GM21529 (cell line): ENCODE results near the gene CEP44.
"Not testable (repeated sequence)": the region's sequence is repeated elsewhere in the genome, so short reads cannot be mapped to it uniquely, and the experiment has no call there.

ENCODE experiments used
- ATAC-seq: cut with Tn5 transposase; IDR thresholded peaks from one replicate; pipeline ENCODE4 v1.9.1; 2021; ENCODE audit not compliant: unreplicated experiment

The CEP44 gene

GRCh38 chr4:174277433-174277832 is 6.3 kb upstream of the CEP44 start:
- no peak for ATAC-seq

GRCh38 chr4:174278467-174278866 is 5.2 kb upstream of the CEP44 start:
- no peak for ATAC-seq

DNA sequence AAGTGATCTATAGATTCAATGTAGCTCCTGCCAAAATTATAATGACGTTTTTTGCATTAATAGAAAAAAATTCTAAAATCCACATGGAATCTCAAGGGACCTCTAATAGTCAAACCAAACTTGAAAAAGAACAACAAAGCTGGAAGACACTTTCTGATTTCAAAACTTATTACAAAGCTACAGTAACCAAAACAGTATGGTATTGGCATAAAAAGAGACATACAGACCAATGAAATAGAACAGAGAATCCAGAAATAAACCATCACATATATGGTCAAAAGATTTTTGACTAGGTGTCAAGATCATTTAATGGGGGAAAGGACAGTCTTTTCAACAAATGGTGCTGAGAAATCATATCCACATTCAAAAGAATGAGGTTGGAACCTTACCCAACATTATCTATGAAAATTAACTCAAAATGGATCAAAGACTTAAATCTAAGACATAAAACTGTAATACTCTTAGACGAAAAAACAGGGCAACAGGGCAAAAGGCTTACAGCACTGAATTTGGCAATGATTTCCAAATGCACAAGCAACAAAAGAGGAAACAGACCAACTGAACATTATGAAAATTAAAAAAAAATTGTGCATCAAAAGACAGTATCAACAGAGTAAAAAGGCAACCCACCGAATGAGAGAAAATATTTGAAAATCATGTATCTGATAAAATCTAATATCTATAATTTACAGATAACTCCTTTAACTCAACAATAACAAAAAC is 4.1 kb upstream of the CEP44 start:
- no peak for ATAC-seq

- no peak for ATAC-seq
Observed at GRCh38 chr4:174281182-174281737, 2.5 kb upstream of the CEP44 start.

- ATAC-seq = no peak
Observed at GRCh38 chr4:174281901-174282300, 1.8 kb upstream of the CEP44 start.

DNA sequence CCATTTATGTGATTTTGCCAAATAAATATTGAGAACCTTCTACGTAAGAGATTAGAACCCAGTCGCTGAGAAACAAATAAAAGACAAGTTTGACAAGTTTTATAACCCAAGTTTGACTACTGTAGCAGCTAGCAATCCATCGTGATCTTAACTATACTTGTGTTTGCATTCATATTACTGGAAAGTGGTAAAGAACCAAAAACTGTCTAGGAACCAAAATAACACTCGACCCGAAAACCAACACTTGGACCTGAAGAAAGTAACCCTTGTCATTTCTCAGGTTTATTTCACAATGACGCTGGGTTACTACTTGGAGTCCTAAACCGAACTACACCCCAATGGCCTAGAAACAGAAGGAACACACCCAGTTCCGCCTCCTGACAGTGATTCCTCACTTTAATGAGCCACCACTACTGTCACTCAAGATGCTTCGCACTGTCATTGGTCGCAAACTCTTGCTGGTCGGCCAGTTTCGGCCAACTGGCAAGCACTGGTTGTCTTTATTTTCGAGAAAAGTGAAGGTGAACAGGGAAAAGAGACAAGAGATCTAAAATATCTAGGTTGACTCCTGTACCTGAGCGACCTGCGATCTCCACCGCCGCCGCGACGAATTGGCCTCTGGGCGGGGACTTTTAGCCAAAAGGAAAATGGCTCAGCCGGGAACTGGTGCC is 740 bp upstream of the CEP44 start:
- peak; percentile 97 for ATAC-seq

GRCh38 chr4:174284487-174284886 is 776 bp downstream of the CEP44 start:
- no peak for ATAC-seq

DNA sequence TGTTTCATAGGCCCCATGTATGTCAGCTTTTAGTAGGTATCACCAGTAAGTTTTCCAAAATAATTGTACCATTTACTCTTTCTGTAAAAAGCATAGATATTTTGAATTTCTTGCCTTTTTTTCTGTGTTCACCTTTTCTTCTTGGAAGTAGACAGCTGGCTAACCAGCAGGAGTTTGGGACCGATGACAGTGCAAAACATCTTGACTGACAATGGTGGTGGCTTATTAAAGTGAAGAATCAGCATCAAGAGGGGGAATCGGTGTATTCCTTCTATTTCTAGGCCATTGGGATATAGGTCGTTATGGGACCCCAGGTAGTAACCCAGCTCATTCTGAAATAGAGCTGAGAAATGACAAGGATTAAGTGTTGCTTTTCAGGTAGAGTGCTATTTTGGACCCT is 3.2 kb downstream of the CEP44 start:
- no peak for ATAC-seq

GRCh38 chr4:174292473-174292872 is 8.8 kb downstream of the CEP44 start:
- ATAC-seq = no peak

DNA sequence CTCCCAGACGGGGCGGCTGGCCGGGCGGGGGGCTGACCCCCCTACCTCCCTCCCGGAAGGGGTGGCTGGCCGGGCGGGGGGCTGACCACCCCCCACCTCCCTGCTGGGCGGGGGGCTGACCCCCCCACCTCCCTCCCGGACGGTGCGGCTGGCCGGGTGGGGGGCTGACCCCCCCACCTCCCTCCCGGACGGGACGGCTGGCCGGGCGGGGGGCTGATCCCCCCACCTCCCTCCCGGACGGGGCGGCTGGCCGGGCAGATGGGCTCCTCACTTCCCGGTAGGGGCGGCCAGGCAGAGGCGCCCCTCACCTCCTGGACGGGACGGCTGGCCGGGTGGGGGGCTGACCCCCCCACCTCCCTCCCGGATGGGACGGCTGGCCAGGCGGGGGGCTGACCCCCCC is 10.9 kb downstream of the CEP44 start:
- not testable (repeated sequence) for ATAC-seq

- not testable (repeated sequence) for ATAC-seq
Observed at GRCh38 chr4:174295142-174295541, 11.4 kb downstream of the CEP44 start.

DNA sequence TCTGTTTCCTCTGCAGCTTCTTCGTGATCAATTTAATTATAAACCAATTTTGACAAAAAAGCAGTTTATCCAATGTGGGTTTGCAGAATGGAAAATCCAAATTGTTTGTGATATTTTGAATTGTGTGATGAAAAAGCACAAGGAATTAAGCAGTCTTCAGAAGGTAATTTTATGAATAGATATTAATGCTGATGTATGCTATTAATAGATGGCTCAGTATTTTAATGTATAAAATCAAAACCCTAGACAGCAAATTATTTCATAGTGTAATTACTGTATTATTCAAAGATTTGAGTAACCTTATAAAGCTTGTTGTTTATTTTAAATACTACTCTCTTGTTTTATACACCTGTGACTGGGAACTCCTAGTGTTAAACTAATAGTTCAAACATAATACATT is 20.0 kb downstream of the CEP44 start:
- ATAC-seq = no peak

DNA sequence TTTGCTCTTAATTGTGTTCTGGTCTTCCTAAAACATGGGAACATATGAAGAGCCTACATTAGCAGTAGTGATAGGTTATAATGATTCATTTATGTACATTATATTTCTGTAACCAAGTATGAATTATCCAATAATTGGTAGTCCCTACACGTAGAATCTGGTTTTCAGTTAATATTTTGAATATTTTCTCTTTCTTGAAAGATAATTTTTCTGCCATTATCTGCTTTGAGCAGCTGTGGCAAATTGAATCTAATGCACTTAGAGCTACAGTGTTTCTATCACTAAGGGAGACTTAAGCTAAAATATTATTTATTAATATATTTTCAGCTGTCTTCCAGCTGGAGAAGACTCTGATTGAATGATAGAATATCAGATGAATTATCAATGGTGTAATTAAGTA is 21.0 kb downstream of the CEP44 start:
- ATAC-seq = no peak

- ATAC-seq = no peak
Observed at GRCh38 chr4:174305961-174306360, 22.2 kb downstream of the CEP44 start.

GRCh38 chr4:174307694-174308093 is 24.0 kb downstream of the CEP44 start:
- no peak for ATAC-seq

DNA sequence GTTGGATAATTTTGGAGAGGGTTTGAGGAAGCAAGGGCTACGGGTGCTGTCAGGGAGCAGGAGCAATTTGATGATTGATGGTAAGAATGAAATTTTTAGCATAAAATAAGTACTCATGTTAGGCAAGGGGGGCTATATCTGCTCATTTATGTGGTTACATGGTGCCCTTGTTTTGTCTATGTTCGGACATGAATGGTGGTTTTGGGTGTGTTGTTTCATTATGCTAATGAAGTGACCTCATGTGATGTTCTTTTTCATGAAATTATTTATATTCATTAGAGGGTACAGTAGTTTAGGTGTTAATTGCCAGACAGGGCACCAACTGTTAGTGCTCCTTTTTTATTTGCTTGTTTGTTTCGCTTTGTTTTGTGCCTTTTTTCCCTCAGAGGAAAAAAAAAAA is 29.3 kb downstream of the CEP44 start:
- ATAC-seq = no peak

DNA sequence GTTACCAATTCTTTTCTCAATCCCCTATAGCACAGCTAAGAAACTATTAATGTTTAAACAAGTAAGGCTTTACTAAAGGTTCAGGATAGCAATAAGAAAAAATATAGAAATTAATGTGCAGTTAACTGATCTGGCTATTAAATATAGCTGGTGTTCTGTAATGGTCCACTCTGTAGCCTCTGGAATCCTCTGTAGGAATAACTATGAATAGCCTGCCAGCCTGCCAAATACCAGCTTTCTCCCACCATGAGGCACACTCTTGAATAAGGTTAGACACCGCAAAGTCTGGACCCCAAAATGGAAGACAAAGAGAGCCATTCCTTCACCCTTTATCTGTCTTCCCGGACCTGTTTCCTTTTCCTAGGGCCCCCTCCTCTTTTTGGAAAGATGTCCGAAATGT is 30.6 kb downstream of the CEP44 start:
- ATAC-seq = no peak

DNA sequence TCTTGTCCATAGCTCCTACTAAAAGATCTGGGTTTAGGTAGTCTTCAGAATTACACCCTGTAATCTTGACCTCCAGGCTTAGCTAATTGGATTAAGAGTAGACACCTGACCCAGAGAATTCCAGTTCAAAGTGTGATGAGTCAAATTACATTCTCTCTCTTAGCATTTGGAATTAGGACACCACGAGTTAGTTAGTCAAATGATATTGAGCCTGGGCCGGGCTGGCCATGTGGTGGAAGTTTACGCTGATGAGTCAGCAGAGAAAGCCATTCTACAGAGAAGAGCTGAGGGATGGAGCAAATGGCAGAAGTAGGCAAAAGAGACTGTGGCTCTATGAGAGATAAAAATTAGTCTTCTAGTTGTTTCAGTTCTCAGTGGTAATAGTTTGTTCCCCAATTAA is 31.1 kb downstream of the CEP44 start:
- ATAC-seq = peak; percentile 62

DNA sequence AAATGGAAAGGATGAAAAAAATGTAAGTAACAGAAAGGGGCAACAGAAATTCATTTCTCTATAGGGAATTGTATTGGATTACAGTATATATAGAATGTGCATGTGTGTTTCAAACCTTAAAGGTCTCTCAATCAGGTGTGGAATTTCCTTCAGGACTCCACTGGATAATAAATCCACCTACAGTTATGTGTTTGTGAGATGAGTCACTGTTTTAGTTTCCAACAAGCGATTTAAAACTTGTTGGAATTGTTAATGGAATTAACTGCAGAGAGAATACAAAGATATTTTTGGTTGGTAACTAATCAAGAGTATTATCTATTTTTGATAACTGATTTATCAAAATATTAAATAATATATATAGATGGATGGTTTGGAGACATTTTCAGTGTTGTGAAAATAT is 32.8 kb downstream of the CEP44 start:
- ATAC-seq = no peak

GRCh38 chr4:174316954-174317353 is 33.2 kb downstream of the CEP44 start:
- no peak for ATAC-seq

- no peak for ATAC-seq
Observed at GRCh38 chr4:174317531-174317930, 33.8 kb downstream of the CEP44 start.
